ENCODE measurements around the gene GTSE1.
"Not testable (repeated sequence)": the region's sequence is repeated elsewhere in the genome, so short reads cannot be mapped to it uniquely, and the experiment has no call there.

GTSE1 gene

GRCh38 chr22:46308283-46308988 lies 11.8 kb downstream of the GTSE1 start:
- no peak for TF ChIP-seq CTCF (IDR thresholded peaks at IDR 0.05; ENCODE audit: low read depth, low read length)
- H3K27me3 ChIP-seq (ENCODE audit: insufficient read depth, low read depth, severe bottlenecking): no peaks in the 10 kb centered on the region
- no peaks in the 10 kb centered on the region for H3K9me3 ChIP-seq (ENCODE audit: severe bottlenecking)
- H3K4me3 ChIP-seq (ENCODE audit: low read depth, low read length): no peak overlapping the region
- DNase-seq: no peak
- no peak overlapping the region for H3K27ac ChIP-seq
- peaks cover 65% of the 10 kb centered on the region for H3K36me3 ChIP-seq

- TF ChIP-seq CTCF (IDR thresholded peaks at IDR 0.05; ENCODE audit: low read depth, low read length): no peak
- H3K4me3 ChIP-seq (ENCODE audit: low read depth, low read length): no peak overlapping the region
- H3K36me3 ChIP-seq: peaks cover 60% of the 10 kb centered on the region
- H3K9me3 ChIP-seq (ENCODE audit: severe bottlenecking): no peaks in the 10 kb centered on the region
- no peak overlapping the region for H3K27ac ChIP-seq
- DNase-seq: no peak
- no peaks in the 10 kb centered on the region for H3K27me3 ChIP-seq (ENCODE audit: insufficient read depth, low read depth, severe bottlenecking)
Observed at GRCh38 chr22:46309526-46310085, 12.9 kb downstream of the GTSE1 start.

GRCh38 chr22:46312056-46312455 lies 15.4 kb downstream of the GTSE1 start:
- H3K27ac ChIP-seq: no peak overlapping the region
- no peaks in the 10 kb centered on the region for H3K27me3 ChIP-seq (ENCODE audit: insufficient read depth, low read depth, severe bottlenecking)
- H3K9me3 ChIP-seq (ENCODE audit: severe bottlenecking): no peaks in the 10 kb centered on the region
- no peak overlapping the region for H3K4me3 ChIP-seq (ENCODE audit: low read depth, low read length)
- DNase-seq: no peak
- TF ChIP-seq CTCF (IDR thresholded peaks at IDR 0.05; ENCODE audit: low read depth, low read length): no peak
- peaks cover 60% of the 10 kb centered on the region for H3K36me3 ChIP-seq

- H3K4me3 ChIP-seq (ENCODE audit: low read depth, low read length); H3K27ac ChIP-seq; H3K27me3 ChIP-seq (ENCODE audit: insufficient read depth, low read depth, severe bottlenecking); DNase-seq; H3K9me3 ChIP-seq (ENCODE audit: severe bottlenecking): not testable (repeated sequence)
- H3K36me3 ChIP-seq: peaks cover 65% of the 10 kb centered on the region
Observed at GRCh38 chr22:46312848-46313247, 16.2 kb downstream of the GTSE1 start.

GRCh38 chr22:46315976-46316375 lies 19.3 kb downstream of the GTSE1 start:
- H3K27me3 ChIP-seq (ENCODE audit: insufficient read depth, low read depth, severe bottlenecking): no peaks in the 10 kb centered on the region
- no peak for TF ChIP-seq CTCF (IDR thresholded peaks at IDR 0.05; ENCODE audit: low read depth, low read length)
- no peak overlapping the region for H3K27ac ChIP-seq
- no peak for DNase-seq
- peaks cover 65% of the 10 kb centered on the region for H3K36me3 ChIP-seq
- no peaks in the 10 kb centered on the region for H3K9me3 ChIP-seq (ENCODE audit: severe bottlenecking)
- no peak overlapping the region for H3K4me3 ChIP-seq (ENCODE audit: low read depth, low read length)

- H3K9me3 ChIP-seq (ENCODE audit: severe bottlenecking): no peaks in the 10 kb centered on the region
- H3K4me3 ChIP-seq (ENCODE audit: low read depth, low read length): no peak overlapping the region
- peaks cover 65% of the 10 kb centered on the region for H3K36me3 ChIP-seq
- DNase-seq: no peak
- TF ChIP-seq CTCF (IDR thresholded peaks at IDR 0.05; ENCODE audit: low read depth, low read length): no peak
- H3K27me3 ChIP-seq (ENCODE audit: insufficient read depth, low read depth, severe bottlenecking): no peaks in the 10 kb centered on the region
- H3K27ac ChIP-seq: no peak overlapping the region
Observed at GRCh38 chr22:46317646-46318045, 21.0 kb downstream of the GTSE1 start.

Data from WERI-Rb-1 (cell line).